ENCODE results near the gene C1orf35. TPM values are rescaled to one million over a fixed set of nuclear protein-coding genes. Genes with fewer than 3 reads are reported as not detected.

C1orf35 gene
- total RNA-seq, 2 donors from 2014 or later, result 4.5 to 4.9 TPM

DNA sequence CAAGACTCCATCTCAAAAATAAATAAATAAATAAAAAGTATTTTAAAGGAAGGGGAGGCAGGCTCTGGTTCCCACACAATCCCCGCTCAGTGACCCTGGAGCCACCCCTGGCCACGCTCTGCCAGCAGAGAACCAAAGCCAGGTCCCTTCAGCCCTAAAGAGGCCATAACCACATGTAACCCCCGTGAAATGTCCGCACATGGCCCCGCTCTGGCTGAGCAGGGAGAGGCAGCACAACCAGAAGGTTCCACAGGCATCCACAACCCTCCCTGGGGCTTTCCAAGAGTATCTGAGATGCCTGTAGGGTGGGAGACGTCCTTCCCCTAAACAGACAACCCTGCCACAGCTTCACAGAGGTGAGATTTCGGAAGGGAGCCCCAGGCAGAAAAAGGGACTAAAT, 22.0 kb downstream of the C1orf35 start:
- Histone ChIP-seq H3K9me3 (no peaks in the 10 kb centered on the region), H3K4me1 (peaks cover 0 to 41% of the 10 kb centered on the region in 2 donors), H3K27ac (peak overlapping the region in 1 of 2 donors; percentile 97), H3K36me3 (peaks cover 7% of the 10 kb centered on the region), H3K4me3 (peak overlapping the region; percentile 78 to 100), H3K27me3 (no peaks in the 10 kb centered on the region)
- no peak for DNase-seq (ENCODE audit: low spot score)
- TF ChIP-seq, protein P1, sequence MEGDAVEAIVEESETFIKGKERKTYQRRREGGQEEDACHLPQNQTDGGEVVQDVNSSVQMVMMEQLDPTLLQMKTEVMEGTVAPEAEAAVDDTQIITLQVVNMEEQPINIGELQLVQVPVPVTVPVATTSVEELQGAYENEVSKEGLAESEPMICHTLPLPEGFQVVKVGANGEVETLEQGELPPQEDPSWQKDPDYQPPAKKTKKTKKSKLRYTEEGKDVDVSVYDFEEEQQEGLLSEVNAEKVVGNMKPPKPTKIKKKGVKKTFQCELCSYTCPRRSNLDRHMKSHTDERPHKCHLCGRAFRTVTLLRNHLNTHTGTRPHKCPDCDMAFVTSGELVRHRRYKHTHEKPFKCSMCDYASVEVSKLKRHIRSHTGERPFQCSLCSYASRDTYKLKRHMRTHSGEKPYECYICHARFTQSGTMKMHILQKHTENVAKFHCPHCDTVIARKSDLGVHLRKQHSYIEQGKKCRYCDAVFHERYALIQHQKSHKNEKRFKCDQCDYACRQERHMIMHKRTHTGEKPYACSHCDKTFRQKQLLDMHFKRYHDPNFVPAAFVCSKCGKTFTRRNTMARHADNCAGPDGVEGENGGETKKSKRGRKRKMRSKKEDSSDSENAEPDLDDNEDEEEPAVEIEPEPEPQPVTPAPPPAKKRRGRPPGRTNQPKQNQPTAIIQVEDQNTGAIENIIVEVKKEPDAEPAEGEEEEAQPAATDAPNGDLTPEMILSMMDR (IDR thresholded peaks at IDR 0.05), result no peak

DNA sequence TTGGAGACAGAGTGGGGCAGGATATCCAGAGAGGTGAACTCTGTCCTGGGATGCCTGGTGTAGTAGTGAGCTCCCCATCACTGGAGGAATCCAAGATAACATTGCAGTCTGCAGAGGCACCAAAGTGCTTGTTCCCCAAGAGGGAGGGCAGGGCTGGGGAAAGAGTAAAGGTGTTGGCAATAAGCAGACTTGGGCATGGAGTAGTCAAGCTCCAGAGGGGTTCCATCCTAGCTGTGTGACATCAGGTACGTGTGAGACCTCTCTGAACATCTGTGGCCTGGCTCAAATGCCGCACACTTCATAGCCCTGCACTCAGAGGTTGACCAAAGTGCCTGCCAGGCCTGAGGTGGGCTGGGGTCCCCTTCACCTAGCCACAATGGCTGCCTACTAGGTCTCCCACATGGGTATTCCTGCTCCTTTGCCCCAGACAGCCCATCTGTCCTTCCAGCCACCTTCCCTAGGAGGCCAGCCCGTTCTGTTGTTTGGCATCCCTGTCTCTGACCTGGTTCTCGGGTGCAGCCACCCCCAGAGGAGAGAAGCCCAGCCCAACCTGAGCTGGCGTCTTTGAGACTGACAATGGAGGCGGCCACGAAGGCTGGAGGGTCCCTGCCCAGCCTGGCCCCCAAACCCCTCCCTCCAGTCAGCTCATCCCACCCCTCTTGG, 23.4 kb downstream of the C1orf35 start:
- no peak overlapping the region for H3K27ac ChIP-seq
- peaks cover 7% of the 10 kb centered on the region for H3K36me3 ChIP-seq
- TF ChIP-seq, protein P1 (IDR thresholded peaks at IDR 0.05), result no peak
- no peak overlapping the region for H3K4me3 ChIP-seq
- DNase-seq (ENCODE audit: low spot score), result no peak
- no peaks in the 10 kb centered on the region for H3K27me3 ChIP-seq
- peaks cover 0 to 27% of the 10 kb centered on the region in 2 donors for H3K4me1 ChIP-seq
- H3K9me3 ChIP-seq, result no peaks in the 10 kb centered on the region

DNA sequence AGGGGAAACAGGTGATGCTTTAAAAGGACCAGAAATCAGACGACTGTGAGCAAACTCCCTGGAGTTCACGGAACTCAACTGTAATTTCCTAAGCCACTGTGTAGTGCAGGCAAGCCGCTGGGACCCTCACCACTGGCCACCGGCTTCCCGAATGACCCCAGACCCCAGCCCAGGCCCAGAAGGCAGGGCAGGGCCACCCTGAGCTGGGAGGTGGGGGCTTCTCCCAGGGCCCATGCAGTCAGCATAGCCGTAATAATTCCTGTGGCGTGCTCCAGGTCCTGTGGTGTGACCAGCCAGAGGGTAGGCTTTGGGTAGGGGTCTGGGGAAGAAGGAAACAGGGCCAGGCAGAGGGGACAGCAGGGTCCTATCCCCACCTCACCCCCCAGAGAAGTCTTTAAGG, 24.1 kb downstream of the C1orf35 start:
- no peak for DNase-seq (ENCODE audit: low spot score)
- no peaks in the 10 kb centered on the region for H3K27me3 ChIP-seq
- H3K4me3 ChIP-seq, result no peak overlapping the region
- no peaks in the 10 kb centered on the region for H3K9me3 ChIP-seq
- H3K27ac ChIP-seq, result no peak overlapping the region
- peaks cover 0 to 20% of the 10 kb centered on the region in 2 donors for H3K4me1 ChIP-seq
- H3K36me3 ChIP-seq, result peaks cover 7% of the 10 kb centered on the region
- TF ChIP-seq, protein P1 (IDR thresholded peaks at IDR 0.05), result no peak

DNA sequence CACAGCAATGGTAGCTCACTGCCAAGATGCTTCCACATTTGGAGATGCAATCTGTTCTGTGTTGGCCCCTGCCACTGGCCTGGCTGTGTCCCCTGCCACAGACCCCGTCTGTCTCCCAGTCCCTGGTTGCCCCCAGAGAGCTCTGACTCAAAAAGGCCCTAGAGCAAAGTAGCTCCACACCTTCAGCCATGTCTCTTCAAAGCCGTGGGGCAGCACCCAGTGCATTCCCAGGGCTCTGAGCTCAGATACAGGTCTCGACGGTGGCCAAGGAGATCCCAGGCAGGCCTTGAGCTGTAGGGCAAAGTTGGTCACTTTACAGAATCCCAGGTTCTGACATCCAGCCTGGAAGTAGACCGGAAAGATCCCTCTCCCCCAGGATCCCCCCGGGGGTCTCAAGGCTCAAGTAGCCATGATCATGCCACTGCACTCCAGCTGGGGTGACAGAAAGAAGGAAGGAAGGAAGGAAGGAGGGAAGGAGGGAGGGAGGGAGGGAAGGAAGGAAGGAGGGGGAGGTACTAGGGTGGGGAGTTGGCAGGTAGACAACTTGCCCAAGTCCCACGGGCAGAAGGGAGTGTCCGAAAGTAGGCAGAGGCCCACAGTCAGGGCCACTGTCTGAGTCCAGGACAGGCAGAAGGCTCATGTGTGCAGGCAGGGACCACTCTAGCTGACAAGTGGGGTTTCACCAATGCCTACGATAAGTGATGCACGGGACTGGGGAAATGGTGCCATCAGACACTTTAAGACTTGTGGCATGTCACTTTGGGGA, 25.4 kb downstream of the C1orf35 start:
- TF ChIP-seq, protein P1 (IDR thresholded peaks at IDR 0.05), result no peak
- Histone ChIP-seq H3K9me3 (no peaks in the 10 kb centered on the region), H3K4me3 (no peak overlapping the region), H3K27me3 (no peaks in the 10 kb centered on the region), H3K36me3 (no peaks in the 10 kb centered on the region), H3K4me1 (peaks cover 0 to 13% of the 10 kb centered on the region in 2 donors), H3K27ac (no peak overlapping the region)
- no peak for DNase-seq (ENCODE audit: low spot score)

DNA sequence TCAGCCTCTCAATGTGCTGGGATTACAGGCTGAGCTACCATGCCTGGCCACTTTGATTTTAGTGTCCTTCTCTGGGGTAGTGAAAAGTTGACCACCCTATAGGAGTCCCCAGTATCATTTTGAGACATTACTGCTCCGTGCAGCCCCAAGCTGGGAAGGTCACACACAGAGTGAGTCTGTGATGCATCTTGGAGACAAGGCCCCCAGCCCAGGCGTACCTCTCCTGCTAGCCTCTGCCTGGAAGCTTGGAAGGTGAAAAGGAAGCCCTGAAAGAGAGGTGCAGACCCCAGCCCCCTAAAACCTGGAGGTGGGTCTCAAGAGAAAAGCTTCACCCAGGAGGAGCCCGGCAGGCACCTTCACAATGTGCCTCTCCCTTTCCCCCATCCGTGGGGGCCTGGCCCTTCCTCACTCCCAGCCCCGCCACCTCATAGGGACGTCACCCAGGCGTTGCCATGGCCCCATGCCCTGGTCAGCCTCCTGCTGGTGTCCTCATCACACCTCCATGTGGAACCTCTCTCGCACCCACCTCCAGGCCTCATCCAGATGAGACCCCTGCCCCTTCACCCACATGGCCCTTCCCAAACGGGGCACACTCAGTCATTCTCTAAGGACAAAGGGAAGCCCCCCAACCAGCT, 26.2 kb downstream of the C1orf35 start:
- H3K9me3 ChIP-seq, result no peaks in the 10 kb centered on the region
- no peak overlapping the region for H3K4me3 ChIP-seq
- TF ChIP-seq, protein P1 (IDR thresholded peaks at IDR 0.05), result no peak
- no peaks in the 10 kb centered on the region for H3K36me3 ChIP-seq
- H3K27ac ChIP-seq, result no peak overlapping the region
- no peaks in the 10 kb centered on the region for H3K27me3 ChIP-seq
- no peak for DNase-seq (ENCODE audit: low spot score)
- H3K4me1 ChIP-seq, result peaks cover 0 to 12% of the 10 kb centered on the region in 2 donors
